ENCODE measurements around the gene TRPC4.
"Not testable (repeated sequence)": the region's sequence is repeated elsewhere in the genome, so short reads cannot be mapped to it uniquely, and the experiment has no call there.

TRPC4 gene

DNA sequence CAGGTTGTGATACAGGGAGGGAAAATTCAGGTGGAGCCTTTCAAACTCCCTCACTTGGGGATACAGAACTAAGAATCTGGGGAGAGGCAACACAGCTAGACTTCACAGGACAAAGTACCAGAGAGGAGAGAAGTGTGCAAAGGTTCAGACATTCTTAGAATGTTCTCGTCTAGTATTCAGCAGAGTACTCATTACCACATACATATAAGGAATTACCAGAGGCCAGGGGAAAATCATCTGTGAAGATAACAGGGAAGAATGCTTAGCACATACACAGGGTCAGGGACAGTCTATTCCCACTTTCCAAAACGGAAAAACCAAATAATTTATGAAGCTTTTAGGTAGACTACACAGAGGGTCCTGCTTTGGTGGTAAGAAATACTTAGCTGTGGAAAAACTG, 58.1 kb downstream of the TRPC4 start:
- H3K4me1 ChIP-seq (ENCODE audit: control insufficient read depth, insufficient read depth, low read length), result no peaks in the 10 kb centered on the region
- no peak overlapping the region for H3K4me3 ChIP-seq (ENCODE audit: low read length)
- no peaks in the 10 kb centered on the region for H3K27me3 ChIP-seq (ENCODE audit: control insufficient read depth, insufficient read depth, low read length)

DNA sequence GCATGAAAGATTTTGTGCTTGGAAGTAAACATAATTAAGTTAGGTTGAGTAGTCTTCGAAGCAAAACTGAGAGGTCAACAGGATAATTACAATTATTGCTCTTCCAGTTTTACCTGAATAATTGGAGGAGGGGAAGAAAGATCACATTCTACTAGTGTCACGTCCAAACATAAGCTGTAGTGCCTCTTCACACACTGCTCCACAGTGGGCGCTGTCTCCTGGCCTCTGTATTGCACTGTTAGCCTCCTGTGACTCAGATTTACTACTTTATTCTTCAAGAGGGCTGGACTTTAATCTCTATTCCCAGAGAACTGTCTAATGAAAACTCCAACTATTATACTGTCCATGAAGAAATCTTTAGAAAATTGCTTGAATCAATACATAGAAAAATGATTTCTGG, 62.9 kb downstream of the TRPC4 start:
- H3K9me3 ChIP-seq (ENCODE audit: control insufficient read depth, low read length), result no peaks in the 10 kb centered on the region

More for the DNA sequence above, 58.1 kb downstream of the TRPC4 start:
- Histone ChIP-seq H3K9ac (ENCODE audit: low read length) (no peak overlapping the region), H3K36me3 (ENCODE audit: control insufficient read depth, insufficient read depth, low read length) (no peaks in the 10 kb centered on the region), H3K9me3 (ENCODE audit: control insufficient read depth, low read length) (no peaks in the 10 kb centered on the region)

DNA sequence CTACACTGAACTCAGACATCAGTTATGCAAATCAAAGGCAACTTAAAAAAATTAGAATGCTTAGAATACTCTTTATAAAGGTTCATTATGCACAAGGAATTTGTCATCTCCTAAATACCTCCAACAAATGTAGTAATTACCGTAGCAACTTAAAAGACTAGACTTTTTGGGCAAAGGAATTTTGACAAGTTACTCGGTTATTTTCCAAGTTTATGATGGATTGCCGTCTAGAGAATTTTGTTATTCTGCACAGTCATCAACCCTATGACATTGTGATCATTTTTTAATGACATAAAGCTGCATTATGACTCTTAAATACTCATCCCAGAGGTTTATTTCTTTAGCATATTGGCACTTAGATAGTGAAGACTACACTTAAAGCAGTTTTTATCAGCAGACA, 71.9 kb downstream of the TRPC4 start:
- Histone ChIP-seq H3K36me3 (ENCODE audit: control insufficient read depth, insufficient read depth, low read length) (no peaks in the 10 kb centered on the region), H3K4me3 (ENCODE audit: low read length) (no peak overlapping the region), H3K4me1 (ENCODE audit: control insufficient read depth, insufficient read depth, low read length) (no peaks in the 10 kb centered on the region), H3K27me3 (ENCODE audit: control insufficient read depth, insufficient read depth, low read length) (no peaks in the 10 kb centered on the region), H3K9me3 (ENCODE audit: control insufficient read depth, low read length) (no peaks in the 10 kb centered on the region), H3K9ac (ENCODE audit: low read length) (no peak overlapping the region)

More for the DNA sequence above, 62.9 kb downstream of the TRPC4 start:
- no peaks in the 10 kb centered on the region for H3K36me3 ChIP-seq (ENCODE audit: control insufficient read depth, insufficient read depth, low read length)
- no peak overlapping the region for H3K4me3 ChIP-seq (ENCODE audit: low read length)
- H3K27me3 ChIP-seq (ENCODE audit: control insufficient read depth, insufficient read depth, low read length), result no peaks in the 10 kb centered on the region
- no peaks in the 10 kb centered on the region for H3K4me1 ChIP-seq (ENCODE audit: control insufficient read depth, insufficient read depth, low read length)
- H3K9ac ChIP-seq (ENCODE audit: low read length), result no peak overlapping the region

- H3K27me3 ChIP-seq (ENCODE audit: control insufficient read depth, insufficient read depth, low read length); H3K9ac ChIP-seq (ENCODE audit: low read length); H3K36me3 ChIP-seq (ENCODE audit: control insufficient read depth, insufficient read depth, low read length); H3K4me3 ChIP-seq (ENCODE audit: low read length); H3K9me3 ChIP-seq (ENCODE audit: control insufficient read depth, low read length); H3K4me1 ChIP-seq (ENCODE audit: control insufficient read depth, insufficient read depth, low read length): not testable (repeated sequence)
Observed at GRCh38 chr13:37796795-37797194, 72.8 kb downstream of the TRPC4 start.

DNA sequence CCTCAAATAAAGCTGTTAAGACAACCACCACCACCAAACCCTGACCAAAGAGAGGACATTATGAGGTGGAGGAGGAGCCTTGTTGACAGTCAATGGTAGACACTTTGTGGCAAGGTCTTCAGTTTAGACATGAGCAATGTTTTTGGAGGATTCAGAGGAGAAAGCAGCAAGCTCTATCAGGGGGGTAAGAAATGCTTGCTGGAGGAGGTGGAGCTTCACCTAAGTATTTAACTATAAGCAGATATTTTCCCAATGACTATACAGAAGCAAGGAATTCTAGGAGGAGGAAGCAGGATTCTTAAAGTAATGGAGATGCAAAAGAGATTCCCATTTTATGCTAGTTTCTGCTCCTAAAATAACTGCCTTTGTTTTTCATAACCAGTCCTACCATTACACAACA, 74.2 kb downstream of the TRPC4 start:
- Histone ChIP-seq H3K9me3 (ENCODE audit: control insufficient read depth, low read length) (no peaks in the 10 kb centered on the region), H3K4me3 (ENCODE audit: low read length) (no peak overlapping the region), H3K9ac (ENCODE audit: low read length) (no peak overlapping the region), H3K4me1 (ENCODE audit: control insufficient read depth, insufficient read depth, low read length) (no peaks in the 10 kb centered on the region), H3K36me3 (ENCODE audit: control insufficient read depth, insufficient read depth, low read length) (no peaks in the 10 kb centered on the region), H3K27me3 (ENCODE audit: control insufficient read depth, insufficient read depth, low read length) (no peaks in the 10 kb centered on the region)

DNA sequence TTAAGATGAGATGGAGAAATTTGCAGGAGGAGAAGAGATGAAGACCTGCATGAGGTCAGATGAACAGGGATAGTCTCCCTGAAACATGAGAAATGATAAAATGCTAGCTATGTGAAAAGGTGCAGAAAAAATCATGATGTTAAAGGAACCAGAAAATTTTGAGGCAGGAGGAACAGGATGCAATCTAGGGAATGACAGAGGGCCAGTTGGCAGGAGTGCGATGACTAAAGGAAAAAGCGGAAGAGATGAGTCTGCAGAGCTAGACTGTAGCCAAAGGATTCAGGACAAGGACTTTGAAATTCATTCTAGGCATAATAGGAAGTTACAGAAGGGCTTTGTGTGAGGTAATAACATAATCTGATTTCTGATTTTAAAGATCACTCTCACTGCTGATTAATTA, 77.9 kb downstream of the TRPC4 start:
- Histone ChIP-seq H3K27me3 (ENCODE audit: control insufficient read depth, insufficient read depth, low read length) (no peaks in the 10 kb centered on the region), H3K9me3 (ENCODE audit: control insufficient read depth, low read length) (no peaks in the 10 kb centered on the region), H3K9ac (ENCODE audit: low read length) (no peak overlapping the region), H3K4me3 (ENCODE audit: low read length) (no peak overlapping the region), H3K36me3 (ENCODE audit: control insufficient read depth, insufficient read depth, low read length) (no peaks in the 10 kb centered on the region), H3K4me1 (ENCODE audit: control insufficient read depth, insufficient read depth, low read length) (no peaks in the 10 kb centered on the region)

- no peak overlapping the region for H3K4me3 ChIP-seq (ENCODE audit: low read length)
- no peaks in the 10 kb centered on the region for H3K9me3 ChIP-seq (ENCODE audit: control insufficient read depth, low read length)
- no peaks in the 10 kb centered on the region for H3K36me3 ChIP-seq (ENCODE audit: control insufficient read depth, insufficient read depth, low read length)
- H3K9ac ChIP-seq (ENCODE audit: low read length), result no peak overlapping the region
- no peaks in the 10 kb centered on the region for H3K27me3 ChIP-seq (ENCODE audit: control insufficient read depth, insufficient read depth, low read length)
- no peaks in the 10 kb centered on the region for H3K4me1 ChIP-seq (ENCODE audit: control insufficient read depth, insufficient read depth, low read length)
Observed at GRCh38 chr13:37788346-37788745, 81.2 kb downstream of the TRPC4 start.

GRCh38 chr13:37777676-37778075, 91.9 kb downstream of the TRPC4 start:
- Histone ChIP-seq H3K9ac (ENCODE audit: low read length) (no peak overlapping the region), H3K36me3 (ENCODE audit: control insufficient read depth, insufficient read depth, low read length) (no peaks in the 10 kb centered on the region), H3K4me1 (ENCODE audit: control insufficient read depth, insufficient read depth, low read length) (no peaks in the 10 kb centered on the region), H3K27me3 (ENCODE audit: control insufficient read depth, insufficient read depth, low read length) (no peaks in the 10 kb centered on the region), H3K9me3 (ENCODE audit: control insufficient read depth, low read length) (no peaks in the 10 kb centered on the region), H3K4me3 (ENCODE audit: low read length) (no peak overlapping the region)

DNA sequence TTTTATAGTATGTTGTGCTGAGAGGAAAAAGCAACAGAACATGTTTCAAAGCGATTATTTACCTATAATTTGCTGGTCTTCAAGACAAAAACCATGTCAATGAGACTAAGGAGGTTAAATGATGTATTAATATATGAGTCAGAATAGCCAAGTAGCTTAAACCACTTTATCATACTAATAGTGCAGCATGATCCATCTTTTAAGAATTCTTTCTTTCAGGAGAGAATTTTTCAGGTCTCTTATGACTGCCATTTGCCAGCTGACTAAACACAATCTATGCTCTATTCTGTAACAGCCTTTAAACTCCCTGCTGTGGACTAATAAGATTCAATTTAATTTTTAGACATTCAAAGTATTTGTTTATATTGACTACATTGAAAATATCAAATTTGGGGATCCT, 93.7 kb downstream of the TRPC4 start:
- no peak overlapping the region for H3K9ac ChIP-seq (ENCODE audit: low read length)
- H3K27me3 ChIP-seq (ENCODE audit: control insufficient read depth, insufficient read depth, low read length), result no peaks in the 10 kb centered on the region
- H3K36me3 ChIP-seq (ENCODE audit: control insufficient read depth, insufficient read depth, low read length), result no peaks in the 10 kb centered on the region
- no peak overlapping the region for H3K4me3 ChIP-seq (ENCODE audit: low read length)
- no peaks in the 10 kb centered on the region for H3K4me1 ChIP-seq (ENCODE audit: control insufficient read depth, insufficient read depth, low read length)
- no peaks in the 10 kb centered on the region for H3K9me3 ChIP-seq (ENCODE audit: control insufficient read depth, low read length)

DNA sequence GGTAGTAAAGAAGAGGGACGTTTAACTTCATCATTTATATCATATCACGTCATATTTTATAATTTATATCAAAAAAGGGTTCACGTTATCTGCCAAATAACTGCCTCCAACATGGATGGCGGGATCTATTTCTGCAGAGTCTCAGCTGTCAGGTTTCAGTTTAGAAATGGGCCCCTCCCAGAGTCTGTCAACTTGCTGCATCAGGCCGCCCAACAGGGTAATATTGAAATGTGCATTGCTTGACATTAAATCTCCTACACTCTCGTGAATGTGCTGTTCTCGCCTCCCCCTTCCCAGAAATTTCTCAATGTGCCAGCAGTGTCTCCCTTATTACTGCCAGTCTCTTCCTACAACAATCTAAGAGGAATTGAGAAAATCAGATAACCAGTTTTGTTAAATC, 96.9 kb downstream of the TRPC4 start:
- H3K9ac ChIP-seq (ENCODE audit: low read length), result no peak overlapping the region
- no peaks in the 10 kb centered on the region for H3K27me3 ChIP-seq (ENCODE audit: control insufficient read depth, insufficient read depth, low read length)
- H3K9me3 ChIP-seq (ENCODE audit: control insufficient read depth, low read length), result no peaks in the 10 kb centered on the region
- H3K4me1 ChIP-seq (ENCODE audit: control insufficient read depth, insufficient read depth, low read length), result no peaks in the 10 kb centered on the region
- no peaks in the 10 kb centered on the region for H3K36me3 ChIP-seq (ENCODE audit: control insufficient read depth, insufficient read depth, low read length)
- H3K4me3 ChIP-seq (ENCODE audit: low read length), result no peak overlapping the region

- Histone ChIP-seq H3K4me1 (ENCODE audit: control insufficient read depth, insufficient read depth, low read length) (no peaks in the 10 kb centered on the region), H3K9me3 (ENCODE audit: control insufficient read depth, low read length) (no peaks in the 10 kb centered on the region), H3K4me3 (ENCODE audit: low read length) (no peak overlapping the region), H3K36me3 (ENCODE audit: control insufficient read depth, insufficient read depth, low read length) (no peaks in the 10 kb centered on the region), H3K9ac (ENCODE audit: low read length) (no peak overlapping the region), H3K27me3 (ENCODE audit: control insufficient read depth, insufficient read depth, low read length) (no peaks in the 10 kb centered on the region)
Observed at GRCh38 chr13:37769545-37769944, 100.0 kb downstream of the TRPC4 start.

GRCh38 chr13:37769078-37769477, 100.5 kb downstream of the TRPC4 start:
- Histone ChIP-seq H3K4me1 (ENCODE audit: control insufficient read depth, insufficient read depth, low read length) (no peaks in the 10 kb centered on the region), H3K27me3 (ENCODE audit: control insufficient read depth, insufficient read depth, low read length) (no peaks in the 10 kb centered on the region), H3K9me3 (ENCODE audit: control insufficient read depth, low read length) (no peaks in the 10 kb centered on the region), H3K9ac (ENCODE audit: low read length) (no peak overlapping the region), H3K36me3 (ENCODE audit: control insufficient read depth, insufficient read depth, low read length) (no peaks in the 10 kb centered on the region), H3K4me3 (ENCODE audit: low read length) (no peak overlapping the region)

GRCh38 chr13:37766502-37766901, 103.1 kb downstream of the TRPC4 start:
- Histone ChIP-seq H3K36me3 (ENCODE audit: control insufficient read depth, insufficient read depth, low read length) (no peaks in the 10 kb centered on the region), H3K9me3 (ENCODE audit: control insufficient read depth, low read length) (no peaks in the 10 kb centered on the region), H3K4me3 (ENCODE audit: low read length) (no peak overlapping the region), H3K27me3 (ENCODE audit: control insufficient read depth, insufficient read depth, low read length) (no peaks in the 10 kb centered on the region), H3K4me1 (ENCODE audit: control insufficient read depth, insufficient read depth, low read length) (no peaks in the 10 kb centered on the region), H3K9ac (ENCODE audit: low read length) (no peak overlapping the region)

Measured in mucosa of stomach (tissue), 1 donor.